IMR-90 (cell line): ENCODE data around the gene P2RY10. TPM values are rescaled to one million over a fixed set of nuclear protein-coding genes. Genes with fewer than 3 reads are reported as not detected.

Experiments
- ATAC-seq: fragments of 200-7000 bp; cut with Tn5 transposase; 2 replicates; pipeline ENCODE4 v1.9.1; 2020; ENCODE audit warnings: low read depth, mild to moderate bottlenecking, moderate library complexity
- BruUV-seq: library from RNA; stranded (reverse); fragments of 400-500 nt; replicated peaks from 2 replicates; lab custom pipeline; 2021; lab: Mats Ljungman, UMichigan
- CTCF ChIA-PET: fragments of 300-600 bp; formaldehyde crosslinking; extraction: SDS; loops from one replicate; lab custom pipeline; 2021; ENCODE audit warnings: antibody characterized with exemption; lab: Yijun Ruan, JAX
- POLR2A ChIA-PET: fragments of 300-600 bp; sonication (Branson Sonifier 250); formaldehyde crosslinking; loops from one replicate; lab custom pipeline; 2022; ENCODE audit warnings: antibody characterized with exemption; ENCODE audit not compliant: unreplicated experiment; lab: Charles Lee
- DNase-seq: peaks from one replicate; pipeline ENCODE4 v3.0.0; 2013
- H2AFZ ChIP-seq: replicated peaks from 2 replicates; pipeline ENCODE3; 2013; ENCODE audit warnings: low read length, mild to moderate bottlenecking; ENCODE audit not compliant: poor library complexity
- H2AK5ac ChIP-seq: 2 replicates; pipeline ENCODE4 v1.6.1; 2013; ENCODE audit warnings: low read depth, low read length, inconsistent platforms
- H2AK9ac ChIP-seq: replicated peaks from 2 replicates; pipeline ENCODE3; 2013; ENCODE audit warnings: mild to moderate bottlenecking, low read depth, low read length, moderate library complexity; ENCODE audit not compliant: poor library complexity
- H2BK120ac ChIP-seq: 2 replicates; pipeline ENCODE4 v1.6.1; 2013; ENCODE audit warnings: low read depth, low read length, inconsistent platforms
- H2BK15ac ChIP-seq: 3 replicates; pipeline ENCODE4 v1.6.1; 2013; ENCODE audit warnings: low read depth, low read length, inconsistent platforms
- H2BK20ac ChIP-seq: 2 replicates; pipeline ENCODE4 v1.6.1; 2013; ENCODE audit warnings: low read depth, mild to moderate bottlenecking, inconsistent platforms, low read length, moderate library complexity
- H2BK5ac ChIP-seq: 2 replicates; pipeline ENCODE4 v1.6.1; 2013; ENCODE audit warnings: mild to moderate bottlenecking, low read depth, low read length, inconsistent platforms; ENCODE audit not compliant: poor library complexity, severe bottlenecking
- H3K14ac ChIP-seq: replicated peaks from 2 replicates; pipeline ENCODE4 v1.6.1; 2013; ENCODE audit warnings: low read depth, low read length, inconsistent platforms
- H3K18ac ChIP-seq: 2 replicates; pipeline ENCODE4 v1.6.1; 2013; ENCODE audit warnings: low read depth, low read length, control low read depth
- H3K23ac ChIP-seq: 2 replicates; pipeline ENCODE4 v1.6.1; 2013; ENCODE audit warnings: low read depth, low read length, inconsistent platforms
- H3K27ac ChIP-seq: 2 replicates; pipeline ENCODE4 v1.5.1; 2013; ENCODE audit warnings: mild to moderate bottlenecking, control low read depth, low read length; ENCODE audit not compliant: insufficient read depth
- H3K27me3 ChIP-seq: 2 replicates; pipeline ENCODE4 v1.6.1; 2013; ENCODE audit warnings: low read length; ENCODE audit not compliant: control insufficient read depth, insufficient read depth
- H3K36me3 ChIP-seq: 2 replicates; pipeline ENCODE4 v1.6.1; 2013; ENCODE audit warnings: low read length, mixed read lengths; ENCODE audit not compliant: control insufficient read depth, insufficient read depth
- H3K4ac ChIP-seq: 2 replicates; pipeline ENCODE4 v1.6.1; 2013; ENCODE audit warnings: low read depth, low read length, inconsistent platforms
- H3K4me1 ChIP-seq: 2 replicates; pipeline ENCODE4 v1.6.1; 2013; ENCODE audit warnings: low read length, mixed read lengths; ENCODE audit not compliant: control insufficient read depth, insufficient read depth
- H3K4me2 ChIP-seq: 2 replicates; pipeline ENCODE4 v1.6.1; 2013; ENCODE audit warnings: low read depth, mild to moderate bottlenecking, control low read depth, low read length, moderate library complexity
- H3K4me3 ChIP-seq: 2 replicates; pipeline ENCODE4 v1.5.1; 2013; ENCODE audit warnings: low read depth, mild to moderate bottlenecking, control low read depth, low read length, moderate library complexity; ENCODE audit not compliant: insufficient read depth
- H3K56ac ChIP-seq: 2 replicates; pipeline ENCODE4 v1.6.1; 2013; ENCODE audit warnings: low read length, inconsistent platforms; ENCODE audit not compliant: insufficient read depth; ENCODE audit errors: extremely low read depth
- H3K79me1 ChIP-seq, 2 experiments: 2 replicates each; pipeline ENCODE4 v1.6.1; 2013; ENCODE audit warnings: low read length in 2 of 2, inconsistent platforms in 1 of 2, low read depth in 1 of 2
- H3K9ac ChIP-seq: 2 replicates; pipeline ENCODE4 v1.6.1; 2013; ENCODE audit warnings: low read depth, low read length, control low read depth
- H3K9me1 ChIP-seq: 2 replicates; pipeline ENCODE4 v1.6.1; 2013; ENCODE audit warnings: low read length, inconsistent platforms; ENCODE audit not compliant: insufficient read depth
- H3K9me3 ChIP-seq: 2 replicates; pipeline ENCODE4 v1.6.1; 2013; ENCODE audit warnings: low read length; ENCODE audit not compliant: control insufficient read depth, insufficient read depth
- H4K20me1 ChIP-seq: 2 replicates; pipeline ENCODE4 v1.6.1; 2013; ENCODE audit warnings: low read length, inconsistent platforms; ENCODE audit not compliant: insufficient read depth
- H4K5ac ChIP-seq: 2 replicates; pipeline ENCODE4 v1.6.1; 2013; ENCODE audit warnings: mild to moderate bottlenecking, low read depth, low read length, control low read depth
- H4K8ac ChIP-seq, 2 experiments: 2 replicates each; pipeline ENCODE4 v1.6.1; 2013; ENCODE audit warnings: low read depth in 2 of 2, low read length in 2 of 2, control low read depth in 1 of 2, inconsistent platforms in 1 of 2
- H4K91ac ChIP-seq: 2 replicates; pipeline ENCODE4 v1.6.1; 2013; ENCODE audit warnings: low read depth, low read length, inconsistent platforms; ENCODE audit not compliant: insufficient read depth
- CHD1 ChIP-seq: IDR thresholded peaks from 2 replicates; pipeline ENCODE4 v1.6.1; 2012; ENCODE audit warnings: low read depth, low read length, improper control_type of control experiment
- CTCF ChIP-seq: conservative IDR thresholded peaks from 2 replicates; pipeline ENCODE4 v1.5.1; 2012; ENCODE audit warnings: mild to moderate bottlenecking, low read depth, low read length, improper control_type of control experiment
- MAFK ChIP-seq: IDR thresholded peaks from 2 replicates; pipeline ENCODE4 v1.6.1; 2012; ENCODE audit warnings: low read depth, low read length, improper control_type of control experiment
- MAZ ChIP-seq: IDR thresholded peaks from 2 replicates; pipeline ENCODE4 v1.6.1; 2012; ENCODE audit warnings: low read depth, mild to moderate bottlenecking, low read length, improper control_type of control experiment, moderate library complexity, borderline replicate concordance
- MXI1 ChIP-seq: IDR thresholded peaks from 2 replicates; pipeline ENCODE4 v1.6.1; 2012; ENCODE audit warnings: low read depth, mild to moderate bottlenecking, low read length, moderate library complexity, borderline replicate concordance
- NFE2L2 ChIP-seq: fragments of 150-350 bp; IDR thresholded peaks from 2 replicates; pipeline ENCODE4 v1.6.1; 2016; ENCODE audit warnings: low read depth, mild to moderate bottlenecking, low read length
- RAD21 ChIP-seq: IDR thresholded peaks from 2 replicates; pipeline ENCODE4 v1.6.1; 2012; ENCODE audit warnings: low read length, improper control_type of control experiment
- RFX5 ChIP-seq: IDR thresholded peaks from 2 replicates; pipeline ENCODE4 v1.8.0; 2012; ENCODE audit warnings: low read depth, mild to moderate bottlenecking, low read length, moderate library complexity
- SMC3 ChIP-seq: fragments of 150-350 bp; IDR thresholded peaks from 2 replicates; pipeline ENCODE4 v1.6.1; 2016; ENCODE audit warnings: low read depth, mild to moderate bottlenecking, antibody characterized with exemption, low read length, moderate library complexity
- USF2 ChIP-seq: fragments of 150-350 bp; IDR thresholded peaks from 2 replicates; pipeline ENCODE4 v1.6.1; 2017; ENCODE audit warnings: mild to moderate bottlenecking, antibody characterized with exemption, low read length, low read depth
- WGBS, 2 experiments: methylation state at CpG; one replicate each; pipeline versions ENCODE4 v1.1.5 to v1.1.7; 2013; ENCODE audit warnings: missing lambda C conversion rate in 2 of 2; ENCODE audit not compliant: insufficient read length in 1 of 2; ENCODE audit errors: extremely low coverage in 2 of 2; 5-methylcytosine and 5-hydroxymethylcytosine counted together
- dilution Hi-C: fragments of 300-500 bp; cut with HindIII; formaldehyde crosslinking; loops from one replicate; pipeline ENCODE4 v1.14.3; 2018; ENCODE audit warnings: low sequenced_read_pairs; ENCODE audit not compliant: unreplicated experiment
- in situ Hi-C: fragments of 300-500 bp; cut with MboI; formaldehyde crosslinking; loops from 3 replicates; pipeline ENCODE4 v1.14.3; 2019; ENCODE audit warnings: low sequenced_read_pairs, inconsistent platforms, mixed read lengths
- intact Hi-C: fragments of 100-400 bp; cut with micrococcal nuclease; formaldehyde crosslinking; loops from 2 replicates; pipeline ENCODE4 v1.10.0; 2022
- polyA plus RNA-seq, 3 experiments: library from polyadenylated mRNA; depleted of rRNA; stranded (reverse); fragments of >200 nt; gene quantifications; 2 replicates each; pipeline ENCODE4 v1.2.3, GENCODE V29; 2012; ENCODE audit warnings: low replicate concordance in 1 of 3
- total RNA-seq: library from RNA; depleted of rRNA; stranded (reverse); fragments of >200 nt; gene quantifications from 2 replicates; pipeline ENCODE4 v1.2.3, GENCODE V29; 2012

The P2RY10 gene
- total and polyA plus RNA-seq, 2 of the 4 experiments (the other 2 are of a cell fraction): not detected

GRCh38 chrX:78946178-78946931 lies 1.2 kb downstream of the P2RY10 start:
- Histone ChIP-seq H4K20me1 (no peaks in the 10 kb centered on the region), H3K23ac (no peak overlapping the region), H3K9me3 (no peaks in the 10 kb centered on the region), H3K9me1 (no peaks in the 10 kb centered on the region), H3K27ac (no peak overlapping the region), H3K14ac (no peak overlapping the region), H3K9ac (no peak overlapping the region), H3K4me2 (no peak overlapping the region), H2BK20ac (no peak overlapping the region), H2BK15ac (no peak overlapping the region), H3K4me3 (no peak overlapping the region), H4K5ac (no peak overlapping the region), H2AK9ac (no peak overlapping the region), H3K56ac (no peak overlapping the region), H3K27me3 (no peaks in the 10 kb centered on the region), H3K36me3 (no peaks in the 10 kb centered on the region), H4K91ac (no peak overlapping the region), H2AK5ac (no peak overlapping the region), H3K4me1 (no peaks in the 10 kb centered on the region), H2BK120ac (no peak overlapping the region), H3K18ac (no peak overlapping the region), H2AFZ (no peak overlapping the region), H4K8ac (no peak overlapping the region), H3K4ac (no peak overlapping the region), H3K79me1 (no peaks in the 10 kb centered on the region), H2BK5ac (no peak overlapping the region)
- ChIA-PET POLR2A (no interaction called here), CTCF (no interaction called here)
- BruUV-seq: no TSS peak
- ATAC-seq: no peak
- dilution Hi-C loops: no loop called here
- no peak for DNase-seq
- intact Hi-C loops: no loop called here
- WGBS, 2 experiments: no CpG with 5 or more reads among the region's 1 CpG
- TF ChIP-seq RFX5 (no peak), MAFK (no peak), MXI1 (no peak), SMC3 (no peak), CTCF (no peak), MAZ (no peak), CHD1 (no peak), NFE2L2 (no peak), USF2 (no peak), RAD21 (no peak)
- in situ Hi-C loops: no loop called here
